Occipital lobe (tissue), 2 donors: Measurements from ENCODE around the gene ZBTB20. TPM values are rescaled to one million over a fixed set of nuclear protein-coding genes. Genes with fewer than 3 reads are reported as not detected.

ENCODE experiments used
- DNase-seq: peaks from one replicate; lab custom pipeline; 2025; lab: John Stamatoyannopoulos, UW
- total RNA-seq: library from RNA; depleted of rRNA; stranded (reverse); fragments of >200 nt; gene quantifications from one replicate; pipeline ENCODE4 v1.2.3, GENCODE V29; 2014

Gene ZBTB20
- total RNA-seq, 1 donor from 2014 or later = 62.7 TPM

- DNase-seq = no peak
These were observed 428.8 kb downstream of the ZBTB20 start for GRCh38 chr3:114718071-114718897.

GRCh38 chr3:114716916-114717315, 430.2 kb downstream of the ZBTB20 start:
- no peak for DNase-seq

GRCh38 chr3:114716126-114716525, 431.0 kb downstream of the ZBTB20 start:
- DNase-seq = no peak

GRCh38 chr3:114714957-114715460, 432.1 kb downstream of the ZBTB20 start:
- DNase-seq = no peak

GRCh38 chr3:114714237-114714636, 432.9 kb downstream of the ZBTB20 start:
- no peak for DNase-seq

- no peak for DNase-seq
These were observed 434.2 kb downstream of the ZBTB20 start for GRCh38 chr3:114712728-114713492.

- no peak for DNase-seq
These were observed 435.7 kb downstream of the ZBTB20 start for GRCh38 chr3:114711321-114711886.

GRCh38 chr3:114709102-114709501, 438.0 kb downstream of the ZBTB20 start:
- no peak for DNase-seq

DNA sequence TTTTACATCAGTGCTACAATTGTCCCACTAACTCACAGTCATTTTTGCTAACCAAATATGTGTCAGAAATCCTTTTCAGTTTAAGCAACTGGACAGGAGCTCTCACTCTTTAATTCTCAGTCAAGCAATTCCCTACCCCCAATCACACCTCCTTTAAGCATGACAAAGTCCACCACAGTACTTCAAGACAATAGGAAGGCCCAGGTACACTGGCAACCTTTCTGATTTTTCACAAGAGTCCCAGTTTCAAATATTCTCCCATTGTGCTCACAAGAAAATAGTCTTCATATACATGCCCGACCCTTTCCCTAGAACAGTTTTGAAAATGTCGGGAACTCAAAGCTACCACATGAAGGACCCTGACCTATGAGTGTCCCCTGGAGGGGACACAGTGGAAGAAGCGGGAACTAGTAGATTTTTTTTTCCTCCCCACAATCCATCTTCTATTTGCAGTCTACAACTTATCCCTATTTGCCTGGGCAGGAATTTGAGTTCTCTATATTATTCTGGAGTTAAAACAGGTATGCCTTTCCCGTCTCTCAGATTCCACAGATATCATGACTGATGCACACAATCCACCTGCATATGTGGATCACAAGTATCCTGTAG, 439.7 kb downstream of the ZBTB20 start:
- no peak for DNase-seq

DNA sequence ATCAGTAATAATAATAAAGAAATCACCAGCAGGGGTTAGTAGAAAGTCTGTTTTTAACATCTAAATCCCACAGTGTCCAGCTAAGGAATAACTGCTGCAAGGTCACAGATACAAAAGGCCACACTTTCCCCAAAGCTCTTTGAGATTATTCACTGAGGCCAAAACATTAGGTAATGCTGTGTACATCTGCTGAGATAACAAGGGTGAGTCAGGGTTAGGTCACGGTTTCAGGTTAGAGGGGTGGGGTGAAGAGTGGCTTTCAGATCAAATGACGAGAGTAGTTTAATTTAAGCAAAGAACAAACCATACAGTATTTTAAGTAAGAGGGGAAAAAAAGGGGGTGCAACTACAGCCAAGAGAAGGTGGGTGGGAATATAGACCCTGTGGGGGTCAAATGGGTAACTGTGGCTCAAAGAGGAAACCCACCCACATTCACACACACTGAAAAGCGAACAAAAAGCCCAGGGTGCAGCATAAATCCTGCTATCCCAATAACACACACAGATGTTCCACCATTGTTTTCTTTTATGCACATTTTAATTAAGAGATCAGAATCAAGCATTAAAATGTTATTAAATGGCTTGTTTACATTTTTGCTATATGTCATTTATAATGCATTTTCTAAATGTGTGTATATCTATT, 440.4 kb downstream of the ZBTB20 start:
- no peak for DNase-seq

DNA sequence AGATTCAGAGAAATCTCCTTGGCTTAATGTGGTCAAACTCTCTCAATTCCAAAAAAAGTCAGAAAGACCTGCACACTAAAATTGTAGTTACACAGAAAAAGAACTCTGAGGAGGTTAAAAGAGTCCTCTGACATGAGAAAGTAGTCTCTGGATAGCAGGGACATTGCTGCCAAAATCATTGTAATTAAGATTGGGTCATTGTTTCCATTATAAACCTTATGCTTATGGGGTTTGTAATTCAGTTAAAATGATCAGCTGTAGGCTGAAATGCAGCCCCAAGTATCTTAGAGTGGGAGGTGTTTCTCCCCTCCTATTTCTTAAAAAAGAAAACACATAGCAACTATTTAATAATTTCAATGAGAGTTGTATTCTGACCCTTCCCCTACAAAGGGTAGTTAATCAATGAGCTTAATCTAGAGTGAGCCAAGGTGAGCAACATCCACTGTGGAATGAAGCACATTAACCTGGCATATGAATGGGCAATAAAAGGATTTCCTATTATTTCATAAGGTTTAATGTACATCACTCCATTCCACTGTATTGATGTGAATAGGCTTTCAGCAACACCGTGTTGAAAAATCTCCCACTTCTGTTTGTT, 446.4 kb downstream of the ZBTB20 start:
- no peak for DNase-seq

DNA sequence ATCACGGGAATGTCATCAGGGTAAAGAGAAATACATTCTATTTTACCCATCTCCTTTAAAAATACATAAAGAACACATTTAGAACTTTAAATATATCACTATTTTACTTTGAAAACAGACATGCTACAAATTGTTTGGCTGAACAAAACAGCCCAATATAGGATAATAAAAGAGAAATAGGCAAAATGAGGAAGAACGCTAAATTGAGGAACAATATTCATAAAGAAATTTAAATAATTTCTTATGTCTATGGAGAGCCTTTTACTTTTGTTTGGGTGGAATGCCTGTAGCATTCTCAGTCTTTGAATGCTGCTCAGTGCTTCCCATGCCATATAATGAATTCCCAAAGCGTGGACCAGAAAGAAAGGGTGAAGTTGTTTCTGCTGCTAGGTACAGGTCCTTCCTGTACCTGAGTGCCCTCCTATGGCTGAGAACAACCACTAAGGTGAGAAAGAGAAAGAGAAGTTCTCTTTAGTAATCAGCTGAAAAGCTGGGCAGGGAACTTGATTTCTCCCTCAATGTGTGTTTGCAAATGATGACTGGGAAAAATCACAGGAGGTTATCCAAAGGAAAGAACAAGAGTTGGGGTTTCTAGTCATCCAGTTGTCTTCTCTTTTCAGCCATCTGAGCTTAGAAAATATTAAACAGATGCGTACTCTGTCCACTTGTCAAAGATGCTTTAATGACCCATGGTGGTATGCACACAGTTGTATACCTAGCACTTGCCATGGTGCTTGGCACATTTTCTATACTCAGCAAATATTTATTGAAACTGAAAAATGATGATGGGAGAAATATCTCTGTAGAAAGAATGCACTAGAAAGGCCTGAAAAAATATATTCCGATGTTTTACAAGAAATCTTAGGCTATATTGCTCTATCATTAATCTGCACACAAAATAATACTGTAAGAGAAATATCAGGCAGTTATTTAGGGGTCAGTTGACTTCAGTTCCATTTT, 448.7 kb downstream of the ZBTB20 start:
- no peak for DNase-seq

DNA sequence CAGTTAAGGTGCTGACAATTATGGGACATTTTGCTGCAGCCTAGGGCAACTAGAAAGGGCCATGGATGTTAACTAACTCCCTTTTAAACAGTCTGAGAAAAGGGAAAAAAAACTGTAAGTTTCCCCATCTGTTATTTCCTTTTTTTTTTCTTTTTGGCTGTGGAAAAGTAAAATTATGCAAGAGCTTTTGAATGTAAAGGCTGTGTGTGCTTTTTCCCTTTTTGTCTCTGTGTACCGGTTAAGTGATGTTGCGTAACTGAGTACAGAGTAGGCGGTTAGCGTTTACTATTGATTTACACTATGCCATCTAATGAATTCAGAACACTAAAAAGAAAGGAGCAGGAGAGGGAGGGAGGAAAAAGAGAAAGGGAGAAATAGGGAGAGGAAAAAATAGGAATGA, 449.7 kb downstream of the ZBTB20 start:
- DNase-seq = no peak

GRCh38 chr3:114694251-114694650, 452.8 kb downstream of the ZBTB20 start:
- DNase-seq = no peak

GRCh38 chr3:114691871-114692270, 455.2 kb downstream of the ZBTB20 start:
- DNase-seq = no peak

GRCh38 chr3:114690911-114691310, 456.2 kb downstream of the ZBTB20 start:
- DNase-seq = no peak

GRCh38 chr3:114687151-114687550, 459.9 kb downstream of the ZBTB20 start:
- DNase-seq = no peak

DNA sequence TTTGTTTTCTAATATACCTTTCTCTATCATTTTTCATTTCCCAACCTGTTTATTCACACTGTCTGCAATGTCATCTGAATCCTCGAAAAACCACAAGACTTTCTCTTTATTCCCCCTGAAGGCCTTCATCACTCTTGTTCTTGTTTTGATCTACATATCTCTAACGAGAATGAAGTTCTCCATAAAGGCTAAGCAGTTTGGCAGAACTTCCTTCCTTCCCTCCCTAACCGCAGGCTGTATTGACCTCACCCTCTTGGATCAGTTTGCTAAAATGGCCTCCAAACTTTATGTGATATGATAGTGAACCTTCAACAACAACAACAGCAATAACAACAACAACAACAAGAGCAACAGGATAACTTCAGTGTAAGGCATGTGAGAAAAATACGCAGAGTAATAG, 460.5 kb downstream of the ZBTB20 start:
- no peak for DNase-seq

DNA sequence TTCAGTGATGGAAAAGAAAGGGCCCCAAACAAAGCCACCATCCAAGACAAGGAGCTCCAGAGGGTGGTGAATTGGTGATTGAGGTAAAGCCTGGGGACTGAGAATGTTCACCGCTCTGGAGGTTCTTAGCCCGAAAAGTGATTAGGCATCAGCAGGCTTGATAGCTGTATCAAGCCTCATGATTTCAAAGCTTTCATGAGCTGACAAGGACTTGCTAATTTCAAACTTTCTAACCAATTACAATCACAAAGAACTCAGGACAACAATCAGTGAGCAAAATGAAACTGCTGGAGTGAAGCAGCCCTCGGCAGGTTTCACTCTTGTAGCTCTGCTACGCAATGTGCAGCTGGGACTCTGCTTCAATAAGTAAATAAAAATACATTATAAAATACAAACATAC, 461.9 kb downstream of the ZBTB20 start:
- no peak for DNase-seq

DNA sequence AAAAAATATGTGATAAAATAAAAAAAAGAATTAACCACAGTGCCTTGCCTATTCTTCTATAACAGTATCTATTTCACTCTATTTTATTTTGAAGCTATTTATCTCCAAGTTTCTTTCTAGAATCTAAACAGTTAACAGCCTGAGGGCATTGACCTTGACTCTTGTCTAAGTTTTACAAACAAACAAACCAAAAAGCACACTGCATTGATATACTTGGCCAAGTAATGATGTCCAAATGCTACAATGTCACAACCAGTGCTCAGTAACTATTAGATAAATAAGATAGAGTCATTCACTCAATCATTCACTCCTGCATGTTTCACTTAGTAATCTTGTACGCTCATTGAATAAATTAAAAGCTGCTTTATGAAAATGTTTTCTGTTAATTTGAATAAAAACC, 466.8 kb downstream of the ZBTB20 start:
- DNase-seq = no peak
